ENCODE measurements around the gene LAMC1.

Gene LAMC1

DNA sequence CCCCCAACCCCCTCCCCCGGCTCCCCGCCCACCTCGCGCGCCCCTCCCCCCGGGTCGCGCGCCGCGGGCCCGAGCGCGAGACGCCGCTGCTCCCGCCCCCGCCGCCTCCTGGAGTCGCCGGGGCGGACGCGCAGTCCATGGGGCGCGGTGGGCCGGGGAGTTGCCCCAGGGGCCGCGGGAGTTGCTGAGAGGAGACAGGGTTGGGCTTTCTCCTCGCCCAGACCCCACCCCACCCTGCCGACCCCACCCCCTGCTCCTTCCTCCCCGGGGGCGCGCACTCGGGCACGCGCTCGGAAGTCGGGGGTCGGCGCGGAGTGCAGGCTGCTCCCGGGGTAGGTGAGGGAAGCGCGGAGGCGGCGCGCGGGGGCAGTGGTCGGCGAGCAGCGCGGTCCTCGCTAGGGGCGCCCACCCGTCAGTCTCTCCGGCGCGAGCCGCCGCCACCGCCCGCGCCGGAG is at the start of gene LAMC1:
Gene LAMC1, plus strand, starts transcription at position 275 of the 455 bp plus-strand sequence. CDS start 297 bp downstream, outside the sequence.
- no peak for DNase-seq

DNA sequence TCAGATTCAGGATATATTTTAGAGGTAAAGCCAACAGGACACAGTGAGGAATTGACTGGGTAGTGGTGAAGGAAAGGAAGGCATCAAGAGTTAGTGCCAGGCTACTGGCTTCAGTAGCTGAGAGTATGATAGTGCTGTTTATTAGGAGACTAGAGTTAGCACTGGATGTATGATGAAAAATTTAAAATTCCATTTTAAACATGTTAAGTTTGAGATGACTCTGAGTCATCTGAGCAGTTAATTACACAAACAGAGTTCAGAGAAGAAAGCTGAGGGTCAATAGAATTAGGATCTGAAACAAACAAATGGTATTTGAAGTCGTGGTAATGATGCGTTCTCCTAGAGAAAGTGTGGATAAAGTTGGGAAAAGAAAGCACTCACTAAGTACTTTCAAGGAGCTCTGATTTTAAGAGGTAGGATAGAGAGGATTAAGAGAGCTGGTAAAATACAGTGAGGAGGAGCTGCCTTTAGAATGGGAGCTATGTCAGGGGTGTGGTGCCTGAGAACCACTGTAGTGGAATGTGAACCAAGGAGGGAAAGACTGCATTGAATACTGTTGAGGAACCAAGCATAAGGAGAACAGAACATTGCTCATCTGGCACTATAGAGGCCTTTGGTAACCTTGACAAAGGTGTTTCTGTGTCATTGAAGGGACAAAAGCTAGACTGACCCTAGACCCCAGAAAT is 48.6 kb upstream of the LAMC1 start:
- DNase-seq, result no peak

DNA sequence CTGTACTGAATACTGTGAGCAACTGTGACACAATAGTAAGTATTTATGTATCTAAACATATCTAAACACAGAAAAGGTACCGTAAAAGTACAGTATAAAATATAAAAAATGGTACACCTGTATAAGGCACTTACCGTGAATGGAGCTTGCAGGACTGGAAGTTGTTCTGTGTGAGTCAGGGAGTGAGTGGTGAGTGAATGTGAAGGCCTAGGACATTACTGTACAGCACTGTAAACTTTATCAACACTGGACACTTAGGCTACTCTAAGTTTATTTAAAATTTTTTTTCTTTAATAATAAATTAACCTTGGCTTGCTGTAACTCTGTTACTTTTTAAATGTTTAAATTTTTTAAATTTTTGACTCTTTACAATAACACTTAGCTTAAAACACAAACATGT is 45.7 kb upstream of the LAMC1 start:
- no peak for DNase-seq

DNA sequence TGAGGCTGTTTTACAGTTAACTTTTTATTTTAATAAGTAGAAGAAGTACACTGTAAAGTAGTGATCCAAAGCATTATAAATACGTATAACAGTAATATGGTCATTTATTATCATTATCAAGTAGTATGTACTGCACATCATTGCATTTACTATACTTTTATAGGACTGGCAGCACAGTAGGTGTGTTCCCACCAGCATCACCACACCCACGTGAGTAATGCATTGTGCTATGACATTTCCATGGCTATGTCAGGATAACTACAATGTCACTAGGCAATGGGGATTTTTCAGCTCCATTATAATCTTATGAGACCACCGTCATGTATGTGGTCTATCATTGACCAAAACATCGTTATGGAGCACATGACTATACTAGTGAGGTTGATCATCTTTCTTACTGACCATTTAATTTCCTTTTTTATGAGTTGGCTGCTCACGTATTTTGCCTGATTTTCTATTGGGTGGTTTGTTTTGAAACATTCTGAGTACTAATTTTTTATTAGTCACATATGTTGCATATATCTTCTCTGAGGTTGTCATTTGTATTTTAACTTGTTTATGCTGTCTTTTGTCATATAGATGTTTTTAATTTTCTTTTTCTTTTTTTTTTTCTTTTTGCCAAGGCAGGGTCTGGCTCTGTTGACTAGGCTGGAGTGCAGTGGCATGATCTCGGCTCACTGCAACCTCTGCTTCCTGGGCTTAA is 44.9 kb upstream of the LAMC1 start:
- no peak for DNase-seq

DNA sequence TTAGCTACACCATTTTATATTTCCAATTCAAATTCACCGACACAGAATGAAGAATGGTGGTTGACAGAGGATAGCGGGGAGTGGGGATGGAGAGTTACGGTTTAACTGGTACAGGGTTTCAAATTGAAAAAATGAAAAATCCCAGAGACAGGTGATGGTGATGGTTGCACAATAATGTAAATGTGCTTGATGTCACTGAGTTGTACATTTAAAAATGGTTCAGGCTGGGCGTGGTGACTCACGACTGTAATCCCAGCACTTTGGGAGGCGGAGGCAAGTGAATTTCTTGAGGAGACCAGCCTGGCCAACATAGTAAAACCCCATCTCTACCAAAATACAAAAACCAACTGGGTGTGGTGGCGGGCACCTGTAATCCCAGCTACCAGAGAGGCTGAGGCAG is 39.1 kb upstream of the LAMC1 start:
- DNase-seq, result no peak

DNA sequence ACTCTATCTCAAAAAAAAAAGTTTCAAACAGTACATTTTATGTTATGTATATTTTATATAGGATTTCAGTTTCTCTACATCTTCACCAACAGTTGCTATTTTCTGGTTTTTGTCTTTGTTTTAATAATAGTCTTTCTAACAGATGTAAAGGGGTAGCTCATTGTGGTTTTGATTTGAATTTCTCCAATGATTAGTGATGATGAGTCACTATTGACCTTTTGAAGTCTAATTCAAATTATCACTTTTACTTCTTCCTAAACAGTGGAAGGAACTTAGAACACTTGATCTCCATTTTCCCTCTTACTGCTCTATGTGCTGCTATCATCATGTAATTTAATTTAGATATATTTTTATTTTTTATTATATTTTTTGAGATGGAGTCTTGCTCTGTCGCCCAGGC is 38.6 kb upstream of the LAMC1 start:
- DNase-seq, result no peak

DNA sequence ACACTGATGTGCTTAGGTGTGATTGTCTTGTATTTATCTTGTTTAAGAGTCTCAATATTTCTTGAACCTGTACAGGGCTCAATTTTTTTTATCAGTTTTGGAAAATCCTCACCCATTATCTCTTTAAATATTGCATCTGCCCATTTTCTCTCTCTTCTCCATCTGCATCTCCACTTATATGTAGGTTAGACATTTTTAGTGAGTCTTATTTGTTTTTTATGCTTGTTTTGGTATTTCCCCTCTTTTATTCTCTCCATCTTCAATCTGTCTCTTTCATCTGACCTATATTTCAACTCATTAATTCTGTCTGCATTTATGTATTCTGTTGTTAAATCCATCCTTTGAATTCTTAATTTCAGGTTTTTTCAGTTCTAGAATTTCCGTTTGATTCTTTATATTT is 37.3 kb upstream of the LAMC1 start:
- DNase-seq, result no peak

DNA sequence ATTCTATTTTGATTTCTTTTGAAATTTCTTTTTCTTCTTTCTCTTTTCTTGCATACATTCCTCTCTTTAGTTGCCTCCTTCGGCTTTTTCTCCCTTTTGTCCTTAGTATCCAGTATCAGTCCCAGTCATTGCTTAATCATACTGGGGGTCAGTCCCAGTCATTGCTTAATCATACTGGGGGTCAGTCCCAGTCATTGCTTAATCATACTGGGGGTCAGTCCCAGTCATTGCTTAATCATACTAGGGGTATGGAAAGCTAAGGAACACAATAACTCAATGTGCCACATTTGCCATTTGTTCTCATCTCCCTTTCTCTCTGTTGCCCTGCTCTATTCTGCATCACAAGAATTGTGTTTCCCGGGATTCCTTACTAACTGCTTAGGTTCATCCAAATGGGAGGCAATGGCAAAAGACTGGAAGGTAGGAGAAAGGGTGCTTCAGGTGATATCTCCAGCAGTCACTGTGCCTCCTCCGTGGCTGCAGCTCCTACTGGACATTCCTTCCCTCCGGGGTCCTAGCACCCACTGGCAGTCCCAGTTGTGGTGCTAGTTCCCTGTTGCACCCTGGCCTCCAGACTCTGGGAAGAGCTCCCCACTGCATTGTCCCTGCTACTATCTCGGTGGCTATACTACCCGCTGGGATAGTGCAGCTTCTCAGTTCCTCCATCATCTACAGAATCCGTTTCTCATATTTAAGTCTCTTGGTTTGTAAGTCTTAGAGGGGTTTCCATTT is 32.6 kb upstream of the LAMC1 start:
- DNase-seq, result no peak

DNA sequence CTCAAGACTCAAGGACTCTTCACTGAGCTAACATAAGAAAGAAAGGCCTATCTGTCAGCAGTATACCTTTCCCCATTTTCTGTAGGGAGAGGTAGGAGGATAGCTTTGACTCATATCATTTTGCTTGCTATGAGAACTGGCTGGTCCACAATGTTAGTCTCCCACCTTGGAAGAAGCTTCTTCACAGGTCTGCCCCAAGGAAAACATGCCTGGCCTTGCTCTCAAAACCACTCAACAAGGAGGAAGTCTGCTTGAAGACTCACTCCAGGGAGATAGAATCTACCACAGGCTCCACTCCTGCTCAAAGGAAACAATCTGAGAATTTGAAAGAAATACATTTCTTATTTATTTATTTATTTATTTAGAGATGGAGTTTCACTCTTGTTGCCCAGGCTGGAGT is 29.5 kb upstream of the LAMC1 start:
- no peak for DNase-seq

DNA sequence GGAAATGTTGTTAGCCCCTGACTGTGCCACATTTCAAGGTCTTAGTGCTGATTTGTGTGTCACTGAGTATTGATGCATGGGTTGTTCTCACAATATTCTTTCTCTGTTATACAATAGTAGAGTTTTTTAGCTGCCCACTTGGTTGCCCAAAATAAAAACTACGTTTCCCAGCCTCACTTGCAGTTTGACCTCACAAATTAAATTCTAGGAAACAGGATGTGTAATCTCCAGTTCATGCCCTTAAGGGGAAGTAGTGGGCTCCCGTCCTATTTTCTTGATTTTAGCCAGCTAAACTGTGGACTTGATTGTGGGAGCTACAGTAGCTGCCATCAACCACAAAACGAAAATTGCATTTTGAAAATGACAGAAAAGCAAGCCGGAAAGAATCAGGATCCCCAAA is 27.3 kb upstream of the LAMC1 start:
- DNase-seq, result no peak

DNA sequence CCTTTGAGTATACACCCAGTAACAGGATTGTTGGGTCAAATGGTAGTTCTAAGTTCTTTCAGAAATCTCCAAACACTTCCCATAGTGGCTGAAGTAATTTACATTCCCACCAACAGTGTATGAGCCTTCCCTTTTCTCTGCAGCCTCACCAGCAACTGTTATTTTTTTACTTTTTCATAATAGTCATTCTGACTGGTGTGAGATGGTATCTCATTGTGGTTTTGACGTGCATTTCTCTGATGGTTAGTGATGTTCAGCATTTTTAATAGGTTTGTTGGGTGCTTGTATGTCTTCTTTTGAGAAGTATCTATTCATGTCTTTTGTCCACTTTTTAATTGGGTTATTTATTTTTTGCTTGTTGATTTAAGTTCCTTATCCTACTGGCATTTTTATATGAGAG is 26.4 kb upstream of the LAMC1 start:
- no peak for DNase-seq

DNA sequence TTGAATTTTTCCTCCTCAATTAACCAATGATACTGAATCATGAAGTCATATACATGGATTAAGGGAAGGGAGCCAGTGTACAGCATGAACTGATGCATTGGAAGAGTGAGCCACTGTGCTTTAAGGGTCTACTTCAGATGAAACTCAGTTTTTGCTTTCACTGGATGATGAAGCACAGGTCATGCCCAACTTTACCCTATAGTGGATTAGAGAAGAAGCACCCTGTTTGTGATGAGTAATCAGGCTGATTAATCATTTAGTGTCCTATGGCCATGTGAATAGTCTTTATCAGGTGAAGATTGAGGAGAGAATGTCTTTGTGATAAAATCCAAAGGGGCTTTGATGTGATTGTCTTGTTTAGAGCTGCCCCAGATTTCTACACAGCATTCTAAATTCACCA is 24.7 kb upstream of the LAMC1 start:
- DNase-seq, result no peak

DNA sequence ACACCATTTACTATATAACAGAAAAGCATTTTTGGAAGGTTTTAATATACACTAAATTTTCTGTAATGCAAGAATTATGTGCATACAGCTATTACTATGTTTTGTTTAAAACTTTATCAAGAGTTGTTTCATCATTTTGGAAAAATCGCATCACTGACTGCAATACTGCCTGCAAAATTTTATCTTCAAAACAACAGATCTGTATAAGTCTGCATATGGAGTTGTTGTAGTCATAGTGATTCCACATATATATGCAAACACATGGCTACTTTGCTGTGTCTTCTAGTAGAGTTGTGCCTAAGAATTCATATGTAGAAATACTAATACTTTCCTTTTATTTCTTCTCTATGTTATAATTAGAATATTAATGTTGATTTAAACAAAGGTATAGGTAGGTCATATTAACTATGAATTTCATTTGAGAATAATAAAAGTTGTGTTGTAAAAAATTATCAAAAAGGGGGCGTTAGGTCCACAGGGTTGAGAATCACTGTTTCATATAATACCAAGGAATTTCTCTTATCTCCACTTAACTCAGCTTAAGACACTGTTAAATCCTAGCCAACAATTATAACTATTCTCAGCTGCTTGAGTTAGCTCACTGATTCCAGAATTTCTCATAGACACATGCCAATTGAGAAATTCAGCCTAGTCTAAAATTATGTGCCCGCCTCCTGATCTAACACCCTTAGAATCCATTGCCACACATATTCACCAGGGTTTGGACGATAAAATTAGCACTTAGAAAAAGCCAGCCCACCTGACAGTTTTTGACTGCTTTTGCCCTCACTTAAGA is 22.9 kb upstream of the LAMC1 start:
- no peak for DNase-seq

DNA sequence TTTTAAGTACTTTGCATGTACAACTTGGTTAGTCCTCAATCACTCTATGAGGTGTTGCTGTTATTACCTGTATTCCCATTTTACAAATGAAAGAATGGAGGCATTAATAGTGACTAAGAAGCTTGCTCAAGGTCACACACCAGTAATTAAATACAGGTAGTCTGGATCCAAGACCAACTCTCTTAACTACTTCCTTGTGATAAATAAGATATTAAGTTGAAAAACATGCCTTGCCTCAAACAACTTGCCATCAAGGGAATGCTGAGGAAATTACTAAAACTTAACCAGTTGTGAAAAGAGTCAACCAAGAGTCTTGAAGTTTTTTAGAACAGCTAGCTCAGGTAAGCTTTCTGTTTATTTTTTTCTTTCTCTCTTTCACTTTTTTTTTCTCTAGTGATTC is 21.0 kb upstream of the LAMC1 start:
- no peak for DNase-seq

DNA sequence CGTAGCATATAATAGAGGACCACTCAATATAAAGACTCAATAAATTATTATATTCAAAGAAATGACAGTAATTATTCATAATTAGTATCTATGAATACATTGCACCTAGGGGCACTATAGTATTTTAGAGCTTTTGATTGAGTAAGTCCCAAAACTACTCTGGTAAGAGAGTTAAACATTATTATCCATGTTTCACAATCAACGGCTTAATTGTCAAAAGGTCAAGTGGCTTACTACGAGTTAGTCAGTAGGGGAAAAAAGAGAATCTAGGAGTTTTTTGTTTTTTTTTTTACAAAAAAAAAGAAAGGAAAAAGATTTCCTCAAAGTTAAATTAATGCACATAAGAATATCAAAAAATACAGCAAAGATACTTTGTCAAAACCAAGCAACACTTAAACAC is 20.4 kb upstream of the LAMC1 start:
- no peak for DNase-seq

DNA sequence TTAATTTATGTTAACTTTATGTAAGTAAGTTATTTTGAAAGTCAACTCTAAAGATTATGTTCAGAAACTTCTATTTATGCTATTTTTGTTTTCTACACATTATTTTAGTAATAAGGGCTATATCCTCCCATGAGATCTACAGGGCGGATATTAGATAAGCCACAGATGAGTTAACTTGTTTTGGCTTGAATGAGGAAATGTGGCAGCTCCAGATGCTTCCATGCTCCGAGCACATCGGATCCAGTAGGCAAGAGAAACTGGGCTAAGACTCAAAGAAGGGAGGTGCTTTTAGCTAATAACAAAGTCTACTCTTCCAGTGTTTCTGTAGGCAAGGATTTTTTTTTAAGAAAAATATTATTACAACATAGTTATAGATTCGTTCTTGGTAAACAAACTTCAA is 20.0 kb upstream of the LAMC1 start:
- no peak for DNase-seq

DNA sequence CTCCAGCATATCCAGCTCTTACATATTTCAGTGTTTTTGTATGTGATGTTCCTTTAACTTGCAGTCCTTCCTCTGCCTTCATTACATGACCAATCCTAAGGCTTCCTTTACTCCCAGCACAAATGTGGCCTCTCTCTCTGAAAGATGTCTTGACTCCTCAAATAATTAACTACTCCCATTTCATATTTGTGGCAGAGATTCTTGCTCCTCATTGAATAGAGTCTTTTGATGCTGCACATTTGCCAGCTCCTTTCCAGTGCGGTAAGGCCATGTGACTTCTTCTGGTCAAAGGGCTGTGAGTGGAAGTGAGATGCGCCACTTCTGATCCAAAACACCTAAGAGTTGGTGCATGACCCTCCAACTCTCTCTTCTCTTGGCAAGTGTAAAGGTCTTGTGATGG is 19.1 kb upstream of the LAMC1 start:
- DNase-seq, result no peak

DNA sequence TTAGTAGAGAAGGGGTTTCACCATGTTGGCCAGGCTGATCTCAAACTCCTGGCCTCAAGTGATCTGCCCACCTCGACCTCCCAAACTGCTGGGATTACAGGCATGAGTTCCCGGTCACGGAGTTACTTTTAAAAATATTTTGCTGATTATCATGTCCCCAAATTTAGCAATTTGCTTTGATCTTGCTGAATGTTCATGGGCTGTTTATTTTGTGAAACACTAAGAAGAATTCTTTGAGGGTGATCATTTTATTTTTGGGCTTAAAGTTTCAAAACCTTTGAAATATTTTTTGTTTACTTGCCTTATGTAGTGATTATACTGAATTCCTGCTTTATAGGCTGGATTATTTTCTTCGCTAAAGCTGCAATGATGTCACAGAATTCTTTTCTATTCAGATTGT is 11.4 kb upstream of the LAMC1 start:
- no peak for DNase-seq

DNA sequence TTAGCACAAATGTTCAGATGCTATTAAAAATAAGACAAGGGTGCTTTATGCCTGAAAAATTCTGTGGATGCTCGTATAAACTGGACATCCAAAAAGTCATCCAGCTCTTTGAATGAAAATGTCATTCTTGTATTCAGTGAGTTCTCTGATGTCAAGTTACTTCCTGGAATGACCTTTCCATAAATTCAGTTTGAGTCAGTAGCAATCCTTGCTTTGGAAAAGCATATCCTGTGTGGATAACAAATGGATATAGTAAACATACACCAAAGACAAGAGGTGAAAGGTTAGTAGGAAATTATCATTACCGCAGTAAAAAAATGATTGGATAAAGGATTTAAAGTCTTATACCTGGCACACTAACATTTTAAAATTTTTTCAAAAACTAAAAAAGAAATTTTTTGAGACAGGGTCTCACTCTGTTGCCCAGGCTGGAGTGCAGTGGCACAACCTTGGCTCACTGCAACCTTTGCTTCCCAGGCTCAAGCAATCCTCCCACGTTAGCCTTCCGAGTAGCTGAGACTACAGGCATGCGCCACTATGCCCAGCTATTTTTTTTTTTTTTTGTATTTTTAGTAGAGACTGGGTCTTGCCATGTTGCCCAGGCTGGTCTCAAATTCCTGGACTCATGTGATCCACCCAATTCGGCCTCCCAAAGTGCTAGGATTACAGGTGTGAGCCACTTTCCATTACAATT is 10.8 kb upstream of the LAMC1 start:
- no peak for DNase-seq

DNA sequence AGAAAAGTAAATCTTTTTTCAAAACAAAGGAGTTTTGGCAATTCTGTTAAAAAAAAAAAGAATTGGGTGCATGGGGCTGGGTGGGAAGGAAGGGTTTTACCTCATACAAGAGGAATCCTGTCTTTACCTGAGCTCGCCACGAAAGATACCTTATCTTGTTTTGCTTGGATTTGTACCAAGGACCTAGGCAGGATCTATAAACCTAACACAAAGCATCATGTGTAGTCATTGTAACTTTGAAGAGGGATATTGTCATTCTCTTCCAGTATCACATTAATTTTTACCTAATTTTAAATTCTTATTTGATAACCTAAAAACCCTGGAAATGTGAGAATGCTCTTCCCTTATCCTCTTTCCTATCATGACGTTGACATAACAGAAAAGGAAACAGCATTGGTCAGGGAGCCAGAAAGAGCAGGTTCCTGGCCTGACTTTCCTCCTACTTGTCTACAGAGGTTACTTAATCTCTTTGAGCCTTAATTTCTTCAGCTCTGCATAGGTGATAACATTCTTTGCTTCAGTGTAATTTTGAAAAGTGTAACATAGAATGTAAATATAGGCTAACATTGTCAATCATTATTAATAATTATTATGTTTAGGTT is 4.0 kb upstream of the LAMC1 start:
- no peak for DNase-seq

DNA sequence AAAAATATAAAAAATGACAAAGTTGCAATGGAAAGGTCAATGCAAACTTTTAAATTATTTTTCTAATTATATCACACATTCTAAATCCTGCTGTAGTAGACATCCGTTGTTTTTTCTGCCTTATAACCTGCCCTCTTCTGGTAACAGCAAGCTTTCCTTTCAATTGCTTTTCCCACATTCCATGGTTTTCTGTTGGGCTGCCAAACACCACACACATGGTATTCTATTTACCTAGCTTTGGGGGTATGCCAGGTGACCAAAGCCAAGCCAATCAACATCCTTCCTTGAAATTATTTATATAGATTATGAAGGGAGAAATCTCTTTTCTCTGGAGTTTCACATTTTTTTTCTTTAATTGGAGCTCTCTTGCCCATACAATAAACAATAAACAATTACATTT is 3.4 kb upstream of the LAMC1 start:
- DNase-seq, result no peak
